GM18873 (cell line): ENCODE results near the gene BPIFB6.

ENCODE experiments used
- ATAC-seq: cut with Tn5 transposase; IDR thresholded peaks from one replicate; pipeline ENCODE4 v1.9.1; 2021; ENCODE audit warnings: mild to moderate bottlenecking, moderate library complexity, moderate number of reproducible peaks; ENCODE audit not compliant: unreplicated experiment, low FRiP score

BPIFB6 gene

GRCh38 chr20:33082546-33082945 lies 51.1 kb downstream of the BPIFB6 start:
- ATAC-seq, result no peak

DNA sequence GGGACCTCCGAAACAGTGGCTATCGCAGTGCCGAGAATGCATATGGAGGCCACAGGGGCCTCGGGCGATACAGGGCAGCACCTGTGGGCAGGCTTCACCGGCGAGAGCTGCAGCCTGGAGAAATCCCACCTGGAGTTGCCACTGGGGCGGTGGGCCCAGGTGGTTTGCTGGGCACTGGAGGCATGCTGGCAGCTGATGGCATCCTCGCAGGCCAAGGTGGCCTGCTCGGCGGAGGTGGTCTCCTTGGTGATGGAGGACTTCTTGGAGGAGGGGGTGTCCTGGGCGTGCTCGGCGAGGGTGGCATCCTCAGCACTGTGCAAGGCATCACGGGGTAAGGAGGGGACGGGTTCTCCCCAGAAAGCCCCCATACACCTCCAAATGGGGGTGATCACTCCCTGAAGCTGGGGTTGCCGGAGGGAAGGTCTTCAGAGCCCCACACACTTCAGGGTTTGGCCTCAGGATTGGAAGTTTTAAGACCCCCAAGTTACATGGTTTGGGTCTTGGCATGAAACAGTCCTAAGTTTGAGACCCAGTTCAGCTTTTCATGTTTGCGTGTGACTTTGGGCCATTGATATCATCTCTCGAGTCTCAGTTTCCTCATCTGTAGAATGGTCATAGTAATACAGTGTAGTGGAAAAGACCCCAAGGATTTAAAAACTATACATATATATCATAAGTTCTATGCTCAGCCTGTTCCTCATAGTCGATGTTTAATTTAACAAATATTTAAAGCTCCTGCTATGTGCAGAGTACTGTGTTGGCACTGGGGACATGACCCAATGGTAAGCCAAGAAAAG lies 52.3 kb downstream of the BPIFB6 start:
- ATAC-seq, result no peak

DNA sequence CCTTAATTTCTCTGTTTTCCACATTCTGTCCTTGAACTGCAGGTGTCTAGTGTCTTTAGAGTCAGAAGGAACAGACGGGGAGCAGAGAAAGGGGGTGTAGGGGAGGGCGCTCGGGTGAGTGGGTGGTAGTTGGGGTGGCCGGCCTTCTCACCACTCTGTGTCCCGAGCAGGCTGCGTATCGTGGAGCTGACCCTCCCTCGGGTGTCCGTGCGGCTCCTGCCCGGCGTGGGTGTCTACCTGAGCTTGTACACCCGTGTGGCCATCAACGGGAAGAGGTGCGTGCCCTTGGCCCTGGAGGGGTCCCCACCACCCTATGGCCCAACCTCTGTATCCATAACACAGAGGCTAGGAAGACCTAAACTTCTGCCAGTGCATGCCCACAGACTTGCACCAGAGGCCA lies 53.3 kb downstream of the BPIFB6 start:
- ATAC-seq, result no peak

- ATAC-seq, result no peak
Measured at GRCh38 chr20:33086052-33086722, 54.7 kb downstream of the BPIFB6 start.

GRCh38 chr20:33091147-33091546 lies 59.7 kb downstream of the BPIFB6 start:
- no peak for ATAC-seq

DNA sequence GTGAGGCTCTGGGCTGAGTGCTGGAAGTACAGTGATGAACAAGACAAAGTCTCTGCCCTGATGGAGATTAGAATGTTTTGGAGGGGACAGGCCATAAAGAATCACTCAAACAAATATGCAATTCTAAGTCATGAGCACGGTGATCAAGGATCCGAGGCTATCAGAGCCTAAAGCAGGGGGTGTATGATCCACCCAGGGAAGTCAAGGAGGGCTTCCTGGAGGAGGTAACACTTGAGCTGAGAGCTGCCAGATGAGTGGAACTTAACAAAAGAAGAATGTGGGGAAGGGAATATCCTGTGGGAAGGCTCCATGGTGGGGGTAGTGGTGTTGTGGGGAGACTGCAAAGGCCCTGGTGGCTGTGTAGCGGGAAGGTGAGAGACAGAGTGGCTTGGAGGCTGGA lies 60.2 kb downstream of the BPIFB6 start:
- ATAC-seq, result no peak

GRCh38 chr20:33092361-33092760 lies 60.9 kb downstream of the BPIFB6 start:
- ATAC-seq, result no peak

- no peak for ATAC-seq
Measured at GRCh38 chr20:33093074-33093473, 61.6 kb downstream of the BPIFB6 start.

- ATAC-seq, result no peak
Measured at GRCh38 chr20:33093582-33093981, 62.1 kb downstream of the BPIFB6 start.
